HepG2 (cell line): ENCODE measurements around the gene SLC35B1. TPM values are rescaled to one million over a fixed set of nuclear protein-coding genes. Genes with fewer than 3 reads are reported as not detected.

Source experiments
- ATF3 ChIP-seq: sonication (generic); formaldehyde crosslinking; IDR thresholded peaks from 2 replicates; pipeline ENCODE4 v1.4.0; 2020; ENCODE audit warnings: missing genetic modification reagents
- CBX1 ChIP-seq: IDR thresholded peaks from one replicate; pipeline ENCODE4 v1.6.1; 2016; ENCODE audit warnings: antibody characterized with exemption, low read depth
- CCDC6 ChIP-seq: sonication (generic); formaldehyde crosslinking; IDR thresholded peaks from 2 replicates; pipeline ENCODE4 v1.8.1; 2022; ENCODE audit warnings: mild to moderate bottlenecking, missing genetic modification reagents, moderate library complexity
- CENPT ChIP-seq: sonication (generic); formaldehyde crosslinking; IDR thresholded peaks from 2 replicates; pipeline ENCODE4 v1.8.0; 2022; ENCODE audit warnings: low read depth, mild to moderate bottlenecking, moderate library complexity, missing genetic modification reagents
- DNMT1 ChIP-seq: sonication (generic); formaldehyde crosslinking; IDR thresholded peaks from 2 replicates; pipeline ENCODE4 v1.5.1; 2020; ENCODE audit warnings: mild to moderate bottlenecking, missing genetic modification reagents
- ELF1 ChIP-seq: sonication (generic); formaldehyde crosslinking; IDR thresholded peaks from 2 replicates; pipeline ENCODE4 v1.4.0; 2020; ENCODE audit warnings: missing genetic modification reagents
- GABPA ChIP-seq, 2 experiments: IDR thresholded peaks; 2 replicates each; pipeline ENCODE4 v1.6.1; 2011 to 2016; ENCODE audit warnings: low read depth in 2 of 2, low read length in 1 of 2, missing biosample characterization in 1 of 2, missing genetic modification characterization in 1 of 2
- KMT2A ChIP-seq: sonication (generic); formaldehyde crosslinking; IDR thresholded peaks from 2 replicates; pipeline ENCODE4 v1.4.0; 2020; ENCODE audit warnings: missing genetic modification reagents
- MLLT10 ChIP-seq: sonication (generic); formaldehyde crosslinking; IDR thresholded peaks from 2 replicates; pipeline ENCODE4 v1.4.0; 2020; ENCODE audit warnings: missing genetic modification reagents
- NBN ChIP-seq: fragments of 450-650 bp; conservative IDR thresholded peaks from 2 replicates; pipeline ENCODE4 v1.6.1; 2017
- PLRG1 ChIP-seq: fragments of 450-650 bp; conservative IDR thresholded peaks from 2 replicates; pipeline ENCODE4 v1.6.1; 2016
- SCMH1 ChIP-seq: sonication (generic); formaldehyde crosslinking; IDR thresholded peaks from 2 replicates; pipeline ENCODE4 v1.9.0; 2021; ENCODE audit warnings: missing genetic modification reagents, mild to moderate bottlenecking, borderline replicate concordance
- SIX4 ChIP-seq: sonication (generic); formaldehyde crosslinking; IDR thresholded peaks from 2 replicates; pipeline ENCODE4 v1.4.0; 2020; ENCODE audit warnings: missing genetic modification reagents
- SP4 ChIP-seq: sonication (generic); formaldehyde crosslinking; IDR thresholded peaks from 2 replicates; pipeline ENCODE4 v1.8.1; 2023; ENCODE audit warnings: mild to moderate bottlenecking, missing genetic modification reagents
- ZBTB7A ChIP-seq: sonication (generic); formaldehyde crosslinking; IDR thresholded peaks from 2 replicates; pipeline ENCODE4 v1.8.0; 2022; ENCODE audit warnings: mild to moderate bottlenecking, missing genetic modification reagents
- ZFP1 ChIP-seq: IDR thresholded peaks from 2 replicates; pipeline ENCODE4 v1.6.1; 2016
- ZMYM3 ChIP-seq: sonication (generic); formaldehyde crosslinking; IDR thresholded peaks from 2 replicates; pipeline ENCODE4 v1.5.1; 2020; ENCODE audit warnings: mild to moderate bottlenecking, missing genetic modification reagents
- ZNF281 ChIP-seq: sonication (generic); formaldehyde crosslinking; IDR thresholded peaks from 2 replicates; pipeline ENCODE4 v1.4.0; 2020; ENCODE audit warnings: missing genetic modification reagents, borderline replicate concordance
- ZNF512 ChIP-seq: sonication (generic); formaldehyde crosslinking; IDR thresholded peaks from 2 replicates; pipeline ENCODE4 v1.4.0; 2020; ENCODE audit warnings: mild to moderate bottlenecking, missing genetic modification reagents
- ZNF512B ChIP-seq: sonication (generic); formaldehyde crosslinking; IDR thresholded peaks from 2 replicates; pipeline ENCODE4 v1.5.1; 2020; ENCODE audit warnings: missing genetic modification reagents, mild to moderate bottlenecking, borderline replicate concordance
- ZNF564 ChIP-seq: sonication (generic); formaldehyde crosslinking; IDR thresholded peaks from 2 replicates; pipeline ENCODE4 v1.8.1; 2023; ENCODE audit warnings: mild to moderate bottlenecking, missing genetic modification reagents
- ZNF780A ChIP-seq: sonication (generic); formaldehyde crosslinking; IDR thresholded peaks from 2 replicates; pipeline ENCODE4 v1.8.0; 2022; ENCODE audit warnings: mild to moderate bottlenecking, missing genetic modification reagents, moderate library complexity
- ZNF879 ChIP-seq: sonication (generic); formaldehyde crosslinking; IDR thresholded peaks from 2 replicates; pipeline ENCODE4 v1.8.1; 2023; ENCODE audit warnings: missing genetic modification reagents
- ZSCAN29 ChIP-seq: sonication (generic); formaldehyde crosslinking; conservative IDR thresholded peaks from 2 replicates; pipeline ENCODE4 v1.4.0; 2020; ENCODE audit warnings: mild to moderate bottlenecking, missing genetic modification reagents
- polyA plus RNA-seq, 8 experiments: library from polyadenylated mRNA; depleted of rRNA in 3 of 8; stranded (reverse) in 7 of 8; unstranded in 1 of 8; fragments of >200 nt; fragmentation: Illumina TruSeq in 4 of 8; extraction: Trizol in 4 of 8; gene quantifications; 2 replicates each; pipeline versions ENCODE4 v1.2.1 to v1.2.3, GENCODE V29; 2011 to 2016; ENCODE audit warnings: low read depth in 4 of 8, missing spikeins in 1 of 8, mixed read lengths in 1 of 8; ENCODE audit not compliant: insufficient read depth in 1 of 8
- total RNA-seq, 5 experiments: library from RNA; depleted of rRNA; stranded (reverse); fragments of >200 nt; fragmentation: Illumina TruSeq; extraction: Trizol; gene quantifications; 2 replicates each; pipeline ENCODE4 v1.2.3, GENCODE V29; 2016; ENCODE audit warnings: low read depth in 1 of 5

Gene SLC35B1
- total and polyA plus RNA-seq, 2 of the 13 experiments (the other 11 are each of a cell fraction or from before 2014, with no cell fraction given): 99.6 to 113 TPM

- TF ChIP-seq ZNF281 (CRISPR knock-in tag) (peak; percentile 65; the same call in 1 of the 2 replicates), SP4 (CRISPR knock-in tag) (no peak), MLLT10 (no peak), ZNF512 (no peak), ATF3 (no peak), CCDC6 (CRISPR knock-in tag) (no peak; the same call in 1 of the 2 replicates), SCMH1 (CRISPR knock-in tag) (no peak), ZNF512B (no peak), ZNF780A (CRISPR knock-in tag) (0 out of 2 replicates have a peak, but pooled peaks have one; percentile 9), PLRG1 (no peak), CBX1 (no peak), ZSCAN29 (CRISPR knock-in tag) (no peak), NBN (no peak), ZNF879 (CRISPR knock-in tag) (no peak), DNMT1 (0 out of 2 replicates have a peak, but pooled peaks have one; percentile 16), KMT2A (CRISPR knock-in tag) (no peak; the same call in none of the 2 replicates), ELF1 (CRISPR knock-in tag) (no peak), ZFP1 (CRISPR knock-in tag) (no peak), CENPT (no peak), ZBTB7A (CRISPR knock-in tag) (no peak), GABPA (IDR thresholded peaks at IDR 0.05; ENCODE audit: low read depth, low read length) (no peak), GABPA (CRISPR knock-in tag; IDR thresholded peaks at IDR 0.05; ENCODE audit: low read depth) (no peak), SIX4 (CRISPR knock-in tag) (no peak), ZNF564 (CRISPR knock-in tag) (no peak), ZMYM3 (0 out of 2 replicates have a peak, but pooled peaks have one; percentile 29)
Measured at GRCh38 chr17:49677134-49677932, 30.4 kb downstream of the SLC35B1 start (continued).
